Activated gamma-delta T cell treated with anti-CD3 and anti-CD28 coated beads, Interleukin-2, amount 50 U/mL, for 16 hours (primary cell): ENCODE data around the gene ZAR1L.
A peak's percentile ranks its signal among the peaks of the same experiment; 100 is the strongest.
"Not testable (repeated sequence)": the region's sequence is repeated elsewhere in the genome, so short reads cannot be mapped to it uniquely, and the experiment has no call there.

Source experiments
- DNase-seq: peaks from one replicate; pipeline ENCODE4 v3.0.0-alpha.2; 2020; ENCODE audit warnings: low read depth

ZAR1L gene, protein sequence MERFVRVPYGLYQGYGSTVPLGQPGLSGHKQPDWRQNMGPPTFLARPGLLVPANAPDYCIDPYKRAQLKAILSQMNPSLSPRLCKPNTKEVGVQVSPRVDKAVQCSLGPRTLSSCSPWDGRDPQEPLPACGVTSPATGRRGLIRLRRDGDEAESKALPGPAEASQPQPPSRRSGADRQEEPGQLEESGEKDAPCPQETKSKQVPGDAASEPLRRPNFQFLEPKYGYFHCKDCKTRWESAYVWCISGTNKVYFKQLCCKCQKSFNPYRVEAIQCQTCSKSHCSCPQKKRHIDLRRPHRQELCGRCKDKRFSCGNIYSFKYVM

DNA sequence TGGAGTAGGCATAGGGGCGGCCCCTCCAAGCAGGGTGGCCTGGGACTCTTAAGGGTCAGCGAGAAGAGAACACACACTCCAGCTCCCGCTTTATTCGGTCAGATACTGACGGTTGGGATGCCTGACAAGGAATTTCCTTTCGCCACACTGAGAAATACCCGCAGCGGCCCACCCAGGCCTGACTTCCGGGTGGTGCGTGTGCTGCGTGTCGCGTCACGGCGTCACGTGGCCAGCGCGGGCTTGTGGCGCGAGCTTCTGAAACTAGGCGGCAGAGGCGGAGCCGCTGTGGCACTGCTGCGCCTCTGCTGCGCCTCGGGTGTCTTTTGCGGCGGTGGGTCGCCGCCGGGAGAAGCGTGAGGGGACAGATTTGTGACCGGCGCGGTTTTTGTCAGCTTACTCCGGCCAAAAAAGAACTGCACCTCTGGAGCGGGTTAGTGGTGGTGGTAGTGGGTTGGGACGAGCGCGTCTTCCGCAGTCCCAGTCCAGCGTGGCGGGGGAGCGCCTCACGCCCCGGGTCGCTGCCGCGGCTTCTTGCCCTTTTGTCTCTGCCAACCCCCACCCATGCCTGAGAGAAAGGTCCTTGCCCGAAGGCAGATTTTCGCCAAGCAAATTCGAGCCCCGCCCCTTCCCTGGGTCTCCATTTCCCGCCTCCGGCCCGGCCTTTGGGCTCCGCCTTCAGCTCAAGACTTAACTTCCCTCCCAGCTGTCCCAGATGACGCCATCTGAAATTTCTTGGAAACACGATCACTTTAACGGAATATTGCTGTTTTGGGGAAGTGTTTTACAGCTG, at the start of gene ZAR1L, which contains the start of gene BRCA2:
Gene ZAR1L, minus strand, starts transcription at position 126 of the 790 bp plus-strand sequence. CDS start 3,438 bp downstream, outside the sequence.
Gene BRCA2, plus strand, starts transcription at position 271 of the 790 bp plus-strand sequence. CDS start 953 bp downstream, outside the sequence.
- DNase-seq, result peak; percentile 81

DNA sequence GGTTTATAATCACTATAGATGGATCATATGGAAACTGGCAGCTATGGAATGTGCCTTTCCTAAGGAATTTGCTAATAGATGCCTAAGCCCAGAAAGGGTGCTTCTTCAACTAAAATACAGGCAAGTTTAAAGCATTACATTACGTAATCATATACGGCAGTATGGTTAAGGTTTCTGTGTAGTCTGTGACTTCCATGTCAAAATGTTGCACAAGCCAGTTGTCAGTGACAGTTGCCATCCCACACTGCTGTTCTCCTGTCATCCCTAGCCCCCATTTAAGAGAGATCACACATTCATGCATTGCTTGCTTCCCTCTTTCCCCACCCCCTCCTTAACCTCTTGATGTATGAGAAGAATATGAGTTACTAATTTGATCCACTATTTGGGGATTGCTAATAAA, 47.4 kb upstream of the ZAR1L start:
- DNase-seq, result no peak

DNA sequence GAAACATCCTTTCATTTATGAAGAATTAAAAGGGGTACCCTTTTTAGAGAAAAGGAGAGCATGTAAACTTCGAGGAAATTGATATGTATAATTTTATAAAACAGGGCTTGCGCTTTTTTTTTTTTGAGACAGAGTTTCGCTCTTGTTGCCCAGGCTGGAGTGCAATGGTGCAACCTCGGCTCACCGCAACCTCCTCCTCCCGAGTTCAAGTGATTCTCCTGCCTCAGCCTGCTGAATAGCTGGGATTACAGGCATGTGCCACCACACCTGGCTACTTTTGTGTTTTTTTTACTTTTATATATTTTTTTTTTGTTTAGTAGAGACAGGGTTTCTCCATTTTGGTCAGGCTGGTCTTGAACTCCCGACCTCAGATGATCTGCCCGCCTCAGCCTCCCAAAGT, 40.8 kb upstream of the ZAR1L start:
- not testable (repeated sequence) for DNase-seq

DNA sequence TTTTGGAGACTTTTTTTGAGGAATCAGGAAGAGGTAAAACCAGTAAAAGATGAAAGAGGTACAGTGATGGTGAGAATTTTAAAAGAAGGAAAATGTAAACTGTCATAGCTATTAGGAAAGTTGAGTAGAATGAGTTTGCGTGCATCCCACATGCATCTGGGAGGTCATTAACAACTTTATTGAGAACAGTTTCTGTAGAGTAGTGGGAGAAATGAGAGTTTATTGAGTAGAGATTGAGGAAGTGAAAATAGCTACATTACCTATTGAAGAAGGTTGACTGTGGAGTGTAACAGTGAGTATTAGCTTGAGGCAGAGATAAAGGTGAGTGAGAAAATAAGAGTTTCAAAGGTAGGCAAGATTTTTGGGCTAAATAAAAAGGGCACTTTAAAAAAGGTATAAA, 38.9 kb upstream of the ZAR1L start:
- DNase-seq, result no peak

DNA sequence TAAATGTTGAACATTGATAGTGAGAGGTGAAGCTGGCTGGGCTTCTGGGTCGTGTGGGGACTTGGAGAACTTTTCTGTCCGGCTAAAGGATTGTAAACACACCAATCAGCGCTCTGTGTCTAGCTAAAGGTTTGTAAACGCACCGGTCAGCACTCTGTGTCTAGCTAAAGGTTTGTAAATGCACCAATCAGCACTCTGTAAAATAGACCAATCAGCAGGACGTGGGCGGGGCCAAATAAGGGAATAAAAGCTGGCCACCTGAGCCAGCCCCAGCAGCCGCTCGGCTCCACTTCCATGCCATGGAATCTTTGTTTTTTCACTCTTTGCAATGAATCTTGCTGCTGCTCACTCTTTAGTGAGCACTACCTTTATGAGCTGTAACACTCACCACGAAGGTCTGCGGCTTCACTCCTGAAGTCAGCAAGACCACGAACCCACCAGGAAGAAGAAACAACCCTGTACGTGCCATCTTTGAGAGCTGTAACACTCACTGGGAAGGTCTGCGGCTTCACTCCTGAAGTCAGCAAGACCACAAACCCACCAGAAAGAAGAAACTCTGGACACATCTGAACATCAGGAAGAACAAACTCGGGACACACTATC, 35.8 kb upstream of the ZAR1L start:
- not testable (repeated sequence) for DNase-seq

DNA sequence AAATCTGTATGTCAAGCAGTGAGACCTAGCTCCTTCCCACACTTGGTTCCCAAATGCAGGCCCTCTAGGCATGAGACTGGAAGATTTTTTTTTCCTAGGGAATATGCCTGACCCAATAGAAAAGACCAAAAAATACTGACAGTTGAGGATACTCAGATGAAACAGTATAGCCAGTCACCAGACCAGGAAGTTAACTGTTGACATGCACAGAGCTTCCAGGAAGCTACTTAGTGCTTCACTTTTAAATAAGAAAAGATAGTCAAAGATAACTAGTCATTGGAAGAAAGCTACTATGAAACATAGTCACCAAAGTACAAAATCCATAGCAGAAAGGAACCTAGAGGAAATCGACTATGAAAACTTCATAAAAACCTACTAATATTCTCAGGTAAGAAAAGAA, 32.5 kb upstream of the ZAR1L start:
- DNase-seq, result no peak

DNA sequence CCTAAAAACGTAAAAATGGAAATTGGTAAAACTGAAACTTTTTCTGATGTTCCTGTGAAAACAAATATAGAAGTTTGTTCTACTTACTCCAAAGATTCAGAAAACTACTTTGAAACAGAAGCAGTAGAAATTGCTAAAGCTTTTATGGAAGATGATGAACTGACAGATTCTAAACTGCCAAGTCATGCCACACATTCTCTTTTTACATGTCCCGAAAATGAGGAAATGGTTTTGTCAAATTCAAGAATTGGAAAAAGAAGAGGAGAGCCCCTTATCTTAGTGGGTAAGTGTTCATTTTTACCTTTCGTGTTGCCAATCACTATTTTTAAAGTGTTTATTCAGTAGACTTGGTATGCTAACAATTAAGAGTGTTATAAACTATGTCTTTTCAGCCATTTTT, 25.8 kb upstream of the ZAR1L start:
- DNase-seq, result no peak

DNA sequence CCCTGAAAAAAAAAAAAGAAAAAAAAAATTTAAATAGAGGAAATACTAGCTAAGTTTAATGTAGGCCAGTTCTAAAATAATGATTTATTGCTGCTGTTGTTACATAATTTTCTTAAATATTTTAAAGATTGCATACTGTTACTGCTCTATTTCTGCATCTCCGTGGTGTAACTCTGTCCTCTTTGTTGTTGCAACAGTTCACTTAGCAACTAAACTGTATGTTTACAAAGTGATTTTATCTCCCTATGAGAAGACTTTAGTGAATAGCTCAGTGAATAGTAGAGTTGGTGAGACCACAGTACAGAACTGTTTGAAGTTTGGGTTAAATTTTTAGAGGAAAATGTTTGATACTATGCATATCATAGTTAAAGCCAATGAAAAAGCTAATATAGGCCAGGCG, 19.5 kb upstream of the ZAR1L start:
- no peak for DNase-seq

DNA sequence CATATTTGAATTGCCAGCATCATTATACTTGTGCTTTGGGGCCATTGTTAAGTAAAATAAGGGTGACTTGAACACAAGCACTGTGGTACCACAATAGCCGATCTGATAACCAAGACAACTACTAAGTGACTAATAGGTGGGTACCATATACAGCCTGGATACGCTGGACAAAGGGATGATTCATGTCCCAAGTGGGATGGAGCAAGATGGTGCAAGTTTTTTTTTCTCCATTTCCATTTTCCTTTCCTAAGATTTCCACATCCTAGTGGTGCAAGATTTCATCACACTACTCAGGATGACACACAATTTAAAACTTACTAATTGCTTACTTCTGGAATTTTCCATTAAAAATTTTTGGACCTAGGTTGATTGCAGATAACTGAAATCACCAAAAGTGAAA, 15.3 kb upstream of the ZAR1L start:
- no peak for DNase-seq

DNA sequence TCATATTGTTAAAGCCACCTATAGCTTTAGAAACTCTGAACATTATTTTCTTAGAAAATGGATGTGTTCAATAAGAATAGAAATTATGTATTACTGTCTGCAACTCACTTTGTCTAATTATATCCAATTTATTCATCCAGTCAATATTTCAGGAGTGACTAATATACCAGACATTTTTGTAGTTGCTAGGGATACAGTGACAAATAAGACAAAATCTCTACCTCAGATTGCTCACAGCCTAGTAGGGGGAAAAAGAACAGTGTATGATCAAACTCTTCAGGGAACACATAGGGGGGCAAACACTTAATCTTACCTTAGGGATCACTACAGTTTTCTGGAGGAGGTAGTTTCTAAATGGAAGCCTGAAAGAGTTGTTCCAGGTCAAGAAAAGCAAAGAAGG, 8.7 kb upstream of the ZAR1L start:
- no peak for DNase-seq

DNA sequence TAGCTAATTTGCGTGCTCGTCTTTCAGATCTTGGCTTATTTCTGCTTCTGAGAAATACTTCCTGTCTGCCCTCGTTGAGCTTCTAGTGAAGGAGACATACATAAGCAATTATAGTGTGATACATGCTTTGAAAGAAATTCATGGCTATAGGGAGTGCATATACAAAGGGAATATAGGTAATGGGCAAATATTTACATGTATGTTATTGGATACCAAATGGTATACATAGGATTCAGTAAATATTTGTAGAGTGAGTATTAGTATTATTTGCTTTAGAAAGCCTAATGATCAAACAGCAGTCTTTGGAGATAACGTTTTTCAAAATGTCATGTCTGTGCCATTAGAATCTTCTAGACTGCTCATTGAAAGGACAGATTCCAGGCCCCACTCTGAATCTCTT, 5.4 kb upstream of the ZAR1L start:
- no peak for DNase-seq

DNA sequence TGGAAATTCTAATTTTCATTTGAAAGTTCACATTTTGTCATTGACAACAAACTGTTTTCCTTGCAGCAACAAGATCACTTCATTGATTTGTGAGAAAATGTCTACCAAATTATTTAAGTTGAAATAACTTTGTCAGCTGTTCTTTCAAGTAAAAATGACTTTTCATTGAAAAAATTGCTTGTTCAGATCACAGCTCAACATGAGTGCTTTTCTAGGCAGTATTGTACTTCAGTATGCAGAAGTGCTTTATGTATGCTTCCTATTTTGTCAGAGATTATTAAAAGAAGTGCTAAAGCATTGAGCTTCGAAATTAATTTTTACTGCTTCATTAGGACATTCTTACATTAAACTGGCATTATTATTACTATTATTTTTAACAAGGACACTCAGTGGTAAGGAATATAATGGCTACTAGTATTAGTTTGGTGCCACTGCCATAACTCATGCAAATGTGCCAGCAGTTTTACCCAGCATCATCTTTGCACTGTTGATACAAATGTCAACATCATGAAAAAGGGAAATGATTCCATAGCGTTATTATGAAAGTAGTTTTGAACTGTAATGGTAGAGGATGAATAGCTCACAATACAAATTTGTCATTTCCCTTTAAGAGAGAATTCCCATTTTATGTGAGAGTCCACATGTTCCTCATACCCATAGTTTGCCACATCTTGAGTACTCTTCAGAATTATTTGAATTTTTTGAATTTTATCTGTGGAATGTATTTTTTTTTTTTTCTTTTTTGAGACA, 2.7 kb upstream of the ZAR1L start:
- DNase-seq, result no peak

DNA sequence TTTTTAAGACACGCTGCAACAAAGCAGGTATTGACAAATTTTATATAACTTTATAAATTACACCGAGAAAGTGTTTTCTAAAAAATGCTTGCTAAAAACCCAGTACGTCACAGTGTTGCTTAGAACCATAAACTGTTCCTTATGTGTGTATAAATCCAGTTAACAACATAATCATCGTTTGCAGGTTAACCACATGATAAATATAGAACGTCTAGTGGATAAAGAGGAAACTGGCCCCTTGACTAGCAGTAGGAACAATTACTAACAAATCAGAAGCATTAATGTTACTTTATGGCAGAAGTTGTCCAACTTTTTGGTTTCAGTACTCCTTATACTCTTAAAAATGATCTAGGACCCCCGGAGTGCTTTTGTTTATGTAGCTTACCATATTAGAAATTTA, 1.3 kb upstream of the ZAR1L start:
- DNase-seq, result no peak

DNA sequence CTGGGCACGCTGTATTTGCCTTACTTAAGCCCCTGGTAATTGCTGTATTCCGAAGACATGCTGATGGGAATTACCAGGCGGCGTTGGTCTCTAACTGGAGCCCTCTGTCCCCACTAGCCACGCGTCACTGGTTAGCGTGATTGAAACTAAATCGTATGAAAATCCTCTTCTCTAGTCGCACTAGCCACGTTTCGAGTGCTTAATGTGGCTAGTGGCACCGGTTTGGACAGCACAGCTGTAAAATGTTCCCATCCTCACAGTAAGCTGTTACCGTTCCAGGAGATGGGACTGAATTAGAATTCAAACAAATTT, 821 bp upstream of the ZAR1L start:
- DNase-seq, result no peak

DNA sequence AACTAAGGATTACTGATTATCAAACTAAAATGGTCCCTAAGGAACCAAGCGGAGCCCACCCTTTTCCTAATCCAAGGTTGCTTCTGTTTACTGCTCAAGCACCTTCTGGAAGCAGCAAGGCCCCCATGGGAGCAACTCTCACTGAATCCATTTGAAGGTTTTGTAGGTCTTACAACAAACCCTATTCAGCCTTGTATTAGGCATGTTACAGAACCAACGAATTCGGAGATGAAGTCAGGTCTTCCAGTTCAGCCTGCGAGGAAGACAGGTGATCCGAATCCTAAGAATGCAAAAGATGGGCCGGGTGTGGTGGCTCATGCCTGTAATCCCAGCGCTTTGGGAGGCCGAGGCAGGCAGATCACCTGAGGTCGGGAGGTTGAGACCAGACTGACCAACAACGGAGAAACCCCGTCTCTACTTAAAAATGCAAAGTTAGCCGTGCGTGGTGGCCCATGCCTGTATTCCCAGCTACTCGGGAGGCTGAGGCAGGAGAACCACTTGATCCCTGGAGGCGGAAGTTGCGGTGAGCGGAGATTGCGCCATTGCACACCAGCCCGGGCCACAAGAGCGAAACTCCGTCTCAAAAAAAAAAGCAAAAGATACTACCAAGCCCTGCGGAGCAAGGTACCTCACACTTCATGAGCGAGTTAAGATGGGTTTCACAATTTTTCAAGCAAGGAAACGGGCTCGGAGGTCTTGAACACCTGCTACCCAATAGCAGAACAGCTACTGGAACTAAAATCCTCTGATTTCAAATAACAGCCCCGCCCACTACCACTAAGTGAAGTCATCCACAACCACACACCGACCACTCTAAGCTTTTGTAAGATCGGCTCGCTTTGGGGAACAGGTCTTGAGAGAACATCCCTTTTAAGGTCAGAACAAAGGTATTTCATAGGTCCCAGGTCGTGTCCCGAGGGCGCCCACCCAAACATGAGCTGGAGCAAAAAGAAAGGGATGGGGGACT, 609 bp downstream of the ZAR1L start:
- peak; percentile 54 for DNase-seq

DNA sequence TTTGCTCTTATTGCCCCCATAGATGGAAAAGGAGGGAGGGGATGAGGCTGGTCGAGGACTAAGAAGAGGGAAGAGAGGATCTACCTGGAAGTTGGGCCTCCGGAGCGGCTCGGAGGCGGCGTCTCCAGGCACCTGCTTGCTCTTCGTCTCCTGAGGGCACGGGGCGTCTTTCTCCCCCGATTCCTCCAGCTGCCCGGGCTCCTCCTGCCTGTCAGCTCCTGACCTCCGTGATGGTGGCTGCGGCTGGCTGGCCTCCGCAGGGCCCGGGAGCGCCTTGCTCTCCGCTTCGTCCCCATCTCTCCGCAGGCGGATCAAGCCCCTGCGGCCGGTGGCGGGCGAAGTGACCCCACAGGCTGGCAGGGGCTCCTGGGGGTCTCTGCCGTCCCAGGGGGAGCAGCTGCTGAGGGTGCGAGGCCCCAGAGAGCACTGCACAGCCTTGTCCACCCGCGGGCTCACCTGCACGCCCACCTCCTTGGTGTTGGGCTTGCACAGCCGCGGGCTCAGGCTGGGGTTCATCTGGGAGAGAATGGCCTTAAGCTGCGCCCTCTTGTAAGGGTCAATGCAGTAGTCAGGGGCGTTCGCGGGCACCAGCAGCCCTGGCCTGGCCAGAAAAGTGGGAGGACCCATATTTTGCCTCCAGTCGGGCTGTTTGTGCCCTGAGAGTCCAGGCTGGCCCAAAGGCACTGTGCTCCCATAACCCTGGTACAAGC, 3.8 kb downstream of the ZAR1L start:
- no peak for DNase-seq

DNA sequence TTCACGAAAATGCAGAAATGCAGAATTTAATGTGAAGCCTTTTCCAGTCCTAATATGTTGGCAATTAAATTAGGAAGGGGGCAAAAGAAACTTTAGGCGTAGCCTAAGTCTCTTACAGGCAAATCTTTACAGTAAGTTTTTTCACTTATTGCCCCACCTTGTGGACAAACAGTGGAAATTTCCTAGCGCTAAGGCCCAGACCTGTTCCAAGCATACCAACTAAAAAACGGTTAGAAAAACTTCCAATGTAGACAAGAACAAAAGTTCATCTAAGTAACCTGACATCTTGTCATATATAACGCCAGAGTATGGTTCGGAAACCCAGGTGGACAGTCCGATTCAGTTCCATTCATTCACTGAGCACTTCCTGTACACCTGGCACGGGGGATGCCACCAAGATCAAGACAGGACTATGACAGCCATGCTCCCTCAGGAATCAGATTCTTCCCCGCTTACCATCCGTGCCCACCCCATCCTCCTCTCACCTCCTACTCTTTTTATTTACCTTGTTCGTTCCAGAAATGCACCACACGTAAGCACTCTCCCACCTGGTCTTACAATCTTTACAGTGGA, 4.9 kb downstream of the ZAR1L start:
- DNase-seq, result no peak

DNA sequence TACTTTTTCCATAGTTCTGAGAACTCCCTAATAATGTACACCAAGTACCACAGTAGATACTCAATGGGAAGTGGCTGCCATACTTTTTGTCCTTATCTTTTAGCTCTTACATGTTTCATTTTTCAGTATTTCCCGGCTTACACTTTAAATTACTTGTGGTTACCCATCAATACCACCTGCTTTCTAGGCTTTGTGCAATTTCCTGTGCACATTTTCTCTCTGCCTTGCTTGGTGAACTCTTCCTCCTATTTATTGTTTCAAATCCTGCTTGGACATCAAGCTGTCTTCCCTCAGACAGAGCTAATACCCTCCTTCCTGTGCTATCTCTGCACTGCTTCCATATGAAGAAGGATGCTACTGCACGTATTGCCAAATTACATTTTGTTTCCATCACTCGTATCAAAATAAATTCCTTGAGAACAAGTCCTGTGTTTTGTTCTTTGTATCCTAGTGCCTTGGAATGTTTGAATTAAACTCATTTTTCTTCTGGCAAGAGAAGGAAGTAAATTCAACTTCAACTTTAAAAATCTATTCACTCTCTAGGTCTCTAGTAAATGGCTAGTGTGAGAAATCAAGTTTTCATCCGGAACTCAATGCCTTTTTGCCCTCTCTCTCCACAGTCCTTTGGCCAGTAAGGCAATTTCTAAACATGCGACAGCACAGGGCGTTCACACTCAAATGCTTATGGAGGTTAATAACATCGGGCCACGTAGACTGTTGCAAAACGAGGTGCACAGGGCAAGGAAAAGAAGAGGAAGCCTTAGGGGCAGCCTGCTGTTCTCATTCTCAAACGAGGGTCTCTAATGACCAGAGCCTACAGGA, 5.6 kb downstream of the ZAR1L start:
- no peak for DNase-seq

DNA sequence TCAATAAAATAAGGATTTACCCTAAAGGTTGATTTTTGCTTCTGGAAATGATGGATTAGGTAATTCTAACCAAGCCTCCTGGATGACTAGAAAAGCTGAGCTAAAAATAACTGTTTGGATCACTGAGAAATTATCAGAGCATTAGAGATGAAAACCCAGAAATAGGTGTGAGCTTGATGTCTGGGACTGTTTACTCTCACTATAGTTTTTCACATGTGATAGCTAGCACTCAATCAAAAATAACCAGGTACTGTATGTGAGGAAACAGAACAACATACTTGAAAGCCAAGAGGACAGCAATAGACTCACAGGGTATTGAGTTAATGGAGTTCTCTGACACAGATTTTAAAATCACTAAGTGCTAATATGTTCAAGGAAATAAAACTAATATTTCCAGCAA, 9.5 kb downstream of the ZAR1L start:
- no peak for DNase-seq
